H1 (cell line): ENCODE data around the gene IFT27. TPM values are rescaled to one million over a fixed set of nuclear protein-coding genes. Genes with fewer than 3 reads are reported as not detected.

Experiments used
- CTCF ChIA-PET: fragments of 300-600 bp; sonication (Branson Sonifier 250); formaldehyde crosslinking; loops from one replicate; lab custom pipeline; 2021; ENCODE audit not compliant: partially characterized antibody; lab: Charles Lee
- POLR2A ChIA-PET: fragments of 300-600 bp; sonication (Branson Sonifier 250); formaldehyde crosslinking; loops from one replicate; lab custom pipeline; 2021; ENCODE audit warnings: inconsistent platforms; ENCODE audit not compliant: partially characterized antibody; lab: Charles Lee
- DNase-seq, 2 experiments: peaks; one replicate each; pipeline versions ENCODE4 v3.0.0 to v3.0.0-alpha.2; 2010 to 2022; ENCODE audit warnings: low spot score in 2 of 2, low read depth in 1 of 2, mixed read lengths in 1 of 2
- FAIRE-seq: peaks from 2 replicates; lab custom pipeline; 2011; peaks lifted over from hg19 to GRCh38; lab: Jason Lieb, UNC
- H2AFZ ChIP-seq: 2 replicates; pipeline ENCODE4 v1.8.1; 2012; ENCODE audit warnings: low read length, inconsistent platforms
- H2AK5ac ChIP-seq: 2 replicates; pipeline ENCODE4 v1.6.1; 2013; ENCODE audit warnings: low read depth, low read length
- H2BK120ac ChIP-seq: replicated peaks from 2 replicates; pipeline ENCODE3; 2013; ENCODE audit warnings: low read depth, low read length, inconsistent platforms
- H2BK12ac ChIP-seq: 2 replicates; pipeline ENCODE4 v1.6.1; 2013; ENCODE audit warnings: low read depth, low read length
- H2BK15ac ChIP-seq: 2 replicates; pipeline ENCODE4 v1.6.1; 2013; ENCODE audit warnings: low read length
- H2BK20ac ChIP-seq: 2 replicates; pipeline ENCODE4 v1.6.1; 2013; ENCODE audit warnings: low read length
- H2BK5ac ChIP-seq: 2 replicates; pipeline ENCODE4 v1.6.1; 2013; ENCODE audit warnings: low read depth, low read length
- H3K14ac ChIP-seq: 2 replicates; pipeline ENCODE4 v1.6.1; 2013; ENCODE audit warnings: inconsistent platforms; ENCODE audit not compliant: insufficient read length
- H3K18ac ChIP-seq: 2 replicates; pipeline ENCODE4 v1.6.1; 2013; ENCODE audit warnings: low read length; ENCODE audit errors: extremely low read depth
- H3K23ac ChIP-seq: 2 replicates; pipeline ENCODE4 v1.6.1; 2013; ENCODE audit warnings: inconsistent platforms; ENCODE audit not compliant: insufficient read length
- H3K23me2 ChIP-seq: 2 replicates; pipeline ENCODE4 v1.6.1; 2013; ENCODE audit warnings: low read depth, low read length
- H3K27ac ChIP-seq: 2 replicates; pipeline ENCODE4 v1.6.1; 2011; ENCODE audit warnings: low read depth, low read length, inconsistent platforms
- H3K27me3 ChIP-seq, 4 experiments: replicated peaks in 1 of 4; 1 replicate in 1 of 4; 2 replicates in 3 of 4; pipeline versions ENCODE4 v1.6.1 to v1.8.1; 2011 to 2013; ENCODE audit warnings: low read length in 3 of 4, mild to moderate bottlenecking in 3 of 4, inconsistent platforms in 2 of 4, mixed read lengths in 2 of 4, moderate library complexity in 1 of 4; ENCODE audit not compliant: control insufficient read depth in 3 of 4, insufficient read depth in 3 of 4; ENCODE audit errors: extremely low read depth in 1 of 4
- H3K36me3 ChIP-seq, 4 experiments: 2 replicates each; pipeline versions ENCODE4 v1.6.1 to v1.8.1; 2011 to 2013; ENCODE audit warnings: mild to moderate bottlenecking in 4 of 4, low read length in 3 of 4, moderate library complexity in 2 of 4, control low read depth in 1 of 4, inconsistent platforms in 1 of 4; ENCODE audit not compliant: insufficient read depth in 4 of 4, control insufficient read depth in 2 of 4
- H3K4ac ChIP-seq: replicated peaks from 2 replicates; pipeline ENCODE3; 2013; ENCODE audit warnings: low read length, low read depth, mixed read lengths, inconsistent platforms; ENCODE audit not compliant: insufficient read length
- H3K4me1 ChIP-seq, 4 experiments: replicated peaks in 1 of 4; 1 replicate in 1 of 4; 2 replicates in 3 of 4; pipeline versions ENCODE4 v1.6.1 to v1.8.1; 2011 to 2013; ENCODE audit warnings: low read length in 3 of 4, inconsistent platforms in 2 of 4, mixed read lengths in 1 of 4; ENCODE audit not compliant: insufficient read depth in 4 of 4, control insufficient read depth in 3 of 4
- H3K4me2 ChIP-seq, 2 experiments: 2 replicates each; pipeline versions ENCODE4 v1.6.1 to v1.8.1; 2011 to 2013; ENCODE audit warnings: low read depth in 2 of 2, low read length in 2 of 2, control low read depth in 1 of 2, inconsistent platforms in 1 of 2, mild to moderate bottlenecking in 1 of 2; ENCODE audit not compliant: insufficient read depth in 1 of 2
- H3K4me3 ChIP-seq, 4 experiments: fragments of 200-600, 300-600 bp in 1 of 4; sonication (generic), shearing (Covaris generic), sonication (Bioruptor Twin) in 1 of 4; 2 replicates each; pipeline versions ENCODE4 v1.5.1 to v1.8.1; 2011 to 2016; ENCODE audit warnings: low read length in 4 of 4, low read depth in 3 of 4, control low read depth in 2 of 4, inconsistent platforms in 2 of 4, mild to moderate bottlenecking in 2 of 4, mixed read lengths in 1 of 4, moderate library complexity in 1 of 4; ENCODE audit not compliant: insufficient read depth in 2 of 4; ENCODE audit errors: extremely low read depth in 1 of 4
- H3K56ac ChIP-seq: replicated peaks from 2 replicates; pipeline ENCODE3; 2013; ENCODE audit warnings: low read depth, mild to moderate bottlenecking, mixed read lengths, low read length, inconsistent platforms; ENCODE audit not compliant: insufficient read length
- H3K79me1 ChIP-seq: 2 replicates; pipeline ENCODE4 v1.6.1; 2013; ENCODE audit warnings: low read depth, low read length, control low read depth
- H3K79me2 ChIP-seq, 2 experiments: 2 replicates each; pipeline versions ENCODE4 v1.6.1 to v1.8.1; 2012 to 2013; ENCODE audit warnings: low read length in 2 of 2, mild to moderate bottlenecking in 2 of 2, inconsistent platforms in 1 of 2; ENCODE audit not compliant: insufficient read depth in 2 of 2, control insufficient read depth in 1 of 2
- H3K9ac ChIP-seq, 4 experiments: replicated peaks in 1 of 4; 1 replicate in 1 of 4; 2 replicates in 3 of 4; pipeline versions ENCODE4 v1.6.1 to v1.8.1; 2011 to 2013; ENCODE audit warnings: low read depth in 3 of 4, low read length in 3 of 4, control low read depth in 2 of 4, mild to moderate bottlenecking in 2 of 4, moderate library complexity in 2 of 4, inconsistent platforms in 1 of 4; ENCODE audit errors: extremely low read depth in 1 of 4
- H3K9me3 ChIP-seq, 2 experiments: 2 replicates each; pipeline versions ENCODE4 v1.6.1 to v1.8.1; 2012 to 2013; ENCODE audit warnings: mild to moderate bottlenecking in 2 of 2, moderate library complexity in 2 of 2, control low read depth in 1 of 2, inconsistent platforms in 1 of 2, low read depth in 1 of 2, low read length in 1 of 2, mixed read lengths in 1 of 2; ENCODE audit not compliant: insufficient read depth in 2 of 2
- H4K20me1 ChIP-seq, 2 experiments: replicated peaks in 1 of 2; 2 replicates each; pipeline versions ENCODE3 to v1.8.1; 2011 to 2013; ENCODE audit warnings: inconsistent platforms in 2 of 2, low read length in 2 of 2, mild to moderate bottlenecking in 1 of 2; ENCODE audit not compliant: insufficient read depth in 2 of 2, control insufficient read depth in 1 of 2
- H4K5ac ChIP-seq: 2 replicates; pipeline ENCODE4 v1.6.1; 2013; ENCODE audit warnings: low read length, low read depth, mixed read lengths, inconsistent platforms; ENCODE audit not compliant: insufficient read length
- H4K8ac ChIP-seq: 2 replicates; pipeline ENCODE4 v1.8.0; 2013; ENCODE audit warnings: mild to moderate bottlenecking, moderate library complexity, low read length, inconsistent platforms; ENCODE audit not compliant: insufficient read depth; ENCODE audit errors: extremely low read depth
- H4K91ac ChIP-seq: replicated peaks from 2 replicates; pipeline ENCODE3; 2013; ENCODE audit warnings: low read length, mixed read lengths, inconsistent platforms; ENCODE audit not compliant: insufficient read length
- BACH1 ChIP-seq: IDR thresholded peaks from 2 replicates; pipeline ENCODE4 v1.6.1; 2012; ENCODE audit warnings: low read length, improper control_type of control experiment
- CBX5 ChIP-seq: fragments of 300-800, 300-1000 bp; sonication (generic); IDR thresholded peaks from 2 replicates; pipeline ENCODE4 v1.7.1; 2016; ENCODE audit warnings: antibody characterized with exemption, low read length, low read depth
- CEBPB ChIP-seq: IDR thresholded peaks from 2 replicates; pipeline ENCODE4 v1.6.1; 2012; ENCODE audit warnings: low read depth, low read length
- GABPA ChIP-seq: IDR thresholded peaks from 2 replicates; pipeline ENCODE4 v1.6.1; 2011; ENCODE audit warnings: mild to moderate bottlenecking, low read length, moderate library complexity, borderline replicate concordance; ENCODE audit not compliant: insufficient read depth
- KDM1A ChIP-seq: fragments of 200-600, 300-600 bp; sonication (generic); IDR thresholded peaks from 2 replicates; pipeline ENCODE4 v1.7.1; 2016; ENCODE audit warnings: mild to moderate bottlenecking, low read length, borderline replicate concordance
- RAD21 ChIP-seq, 2 experiments: IDR thresholded peaks in 1 of 2; conservative IDR thresholded peaks in 1 of 2; 2 replicates each; pipeline ENCODE4 v1.6.1; 2011; ENCODE audit warnings: low read depth in 2 of 2, low read length in 2 of 2, improper control_type of control experiment in 1 of 2, inconsistent platforms in 1 of 2, mild to moderate bottlenecking in 1 of 2, moderate library complexity in 1 of 2
- TEAD4 ChIP-seq: IDR thresholded peaks from 2 replicates; pipeline ENCODE4 v1.6.1; 2012; ENCODE audit warnings: low read depth, low read length, inconsistent platforms, mixed read lengths
- WGBS, 2 experiments: shearing (Covaris generic) in 1 of 2; methylation state at CpG; one replicate each; pipeline versions ENCODE4 v1.1.6 to v1.1.7; 2013 to 2015; ENCODE audit warnings: low lambda C conversion rate in 2 of 2, mixed read lengths in 2 of 2, inconsistent platforms in 1 of 2, low coverage in 1 of 2, missing lambda C conversion rate in 1 of 2; ENCODE audit not compliant: insufficient replicate concordance in 2 of 2, insufficient coverage in 1 of 2, insufficient read length in 1 of 2; ENCODE audit errors: extremely low coverage in 1 of 2, missing lambda C conversion rate in 1 of 2; 5-methylcytosine and 5-hydroxymethylcytosine counted together
- polyA plus RNA-seq, 7 experiments: library from polyadenylated mRNA; depleted of rRNA in 3 of 7; stranded (reverse) in 5 of 7; unstranded in 2 of 7; fragments of >200 nt in 5 of 7; fragments of 200-250 nt in 2 of 7; gene quantifications; 1 replicate in 5 of 7; 2 replicates in 1 of 7; 4 replicates in 1 of 7; pipeline versions ENCODE4 v1.2.1 to v1.2.3, GENCODE V29; 2011 to 2013; ENCODE audit warnings: missing spikeins in 2 of 7, mixed read lengths in 2 of 7
- total RNA-seq: library from RNA; stranded (reverse); fragmentation: NEBNext Ultra II Directional; extraction: Animal tissue kit (Norgen Biotek cat#: 25700); gene quantifications from 2 replicates; pipeline ENCODE4 v1.2.1, GENCODE V29; 2021
- TF ChIP-seq, protein P1 (sequence below), 3 experiments: IDR thresholded peaks; 1 replicate in 2 of 3; 2 replicates in 1 of 3; pipeline versions ENCODE4 v1.5.1 to v1.6.1; 2011; ENCODE audit warnings: low read length in 3 of 3, mild to moderate bottlenecking in 3 of 3, inconsistent platforms in 2 of 3, low read depth in 1 of 3, moderate library complexity in 1 of 3; ENCODE audit not compliant: insufficient read depth in 1 of 3; ENCODE audit errors: control extremely low read depth in 1 of 3
- TF ChIP-seq, protein P2 (sequence below): IDR thresholded peaks from 2 replicates; pipeline ENCODE4 v1.6.1; 2011; ENCODE audit warnings: low read length, improper control_type of control experiment

Gene IFT27
- total and polyA plus RNA-seq, 2 of the 8 experiments (the other 6 are each of a cell fraction or from before 2014, with no cell fraction given): 36.4 to 46.2 TPM

DNA sequence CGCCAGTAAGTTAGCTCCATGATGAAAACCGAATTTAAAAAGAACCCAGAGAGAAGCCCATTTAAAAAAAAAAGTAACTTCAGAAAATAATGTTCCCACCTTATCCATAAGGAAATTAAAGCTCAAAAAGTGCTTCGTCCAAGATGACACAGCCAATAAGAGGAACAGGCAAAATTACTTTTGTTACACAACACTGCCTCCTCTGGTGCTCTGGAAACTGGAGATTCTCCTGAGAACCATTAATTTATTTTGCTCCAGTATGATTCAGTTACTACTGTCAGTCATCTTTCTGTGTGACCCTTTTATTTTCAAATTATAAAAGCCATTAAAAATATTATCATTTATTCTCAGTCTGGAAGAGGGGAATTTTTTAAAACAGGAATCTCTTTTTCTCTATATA lies 2.0 kb downstream of the IFT27 start:
- no peak overlapping the region for H3K9ac ChIP-seq
- H2BK20ac ChIP-seq: no peak overlapping the region
- H3K4me1 ChIP-seq: peaks cover 0 to 4% (median 4%) of the 10 kb centered on the region in 4 experiments; a peak in 6 of 7 replicates
- TF ChIP-seq, protein P1, sequence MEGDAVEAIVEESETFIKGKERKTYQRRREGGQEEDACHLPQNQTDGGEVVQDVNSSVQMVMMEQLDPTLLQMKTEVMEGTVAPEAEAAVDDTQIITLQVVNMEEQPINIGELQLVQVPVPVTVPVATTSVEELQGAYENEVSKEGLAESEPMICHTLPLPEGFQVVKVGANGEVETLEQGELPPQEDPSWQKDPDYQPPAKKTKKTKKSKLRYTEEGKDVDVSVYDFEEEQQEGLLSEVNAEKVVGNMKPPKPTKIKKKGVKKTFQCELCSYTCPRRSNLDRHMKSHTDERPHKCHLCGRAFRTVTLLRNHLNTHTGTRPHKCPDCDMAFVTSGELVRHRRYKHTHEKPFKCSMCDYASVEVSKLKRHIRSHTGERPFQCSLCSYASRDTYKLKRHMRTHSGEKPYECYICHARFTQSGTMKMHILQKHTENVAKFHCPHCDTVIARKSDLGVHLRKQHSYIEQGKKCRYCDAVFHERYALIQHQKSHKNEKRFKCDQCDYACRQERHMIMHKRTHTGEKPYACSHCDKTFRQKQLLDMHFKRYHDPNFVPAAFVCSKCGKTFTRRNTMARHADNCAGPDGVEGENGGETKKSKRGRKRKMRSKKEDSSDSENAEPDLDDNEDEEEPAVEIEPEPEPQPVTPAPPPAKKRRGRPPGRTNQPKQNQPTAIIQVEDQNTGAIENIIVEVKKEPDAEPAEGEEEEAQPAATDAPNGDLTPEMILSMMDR (IDR thresholded peaks at IDR 0.05; ENCODE audit: control extremely low read depth in 1 of 3, insufficient read depth in 1 of 3, low read depth in 1 of 3, low read length in 3 of 3): peak in 2 of 3 experiments; percentile 39 to 52; a peak in 2 of 4 replicates
- TF ChIP-seq, protein P2, sequence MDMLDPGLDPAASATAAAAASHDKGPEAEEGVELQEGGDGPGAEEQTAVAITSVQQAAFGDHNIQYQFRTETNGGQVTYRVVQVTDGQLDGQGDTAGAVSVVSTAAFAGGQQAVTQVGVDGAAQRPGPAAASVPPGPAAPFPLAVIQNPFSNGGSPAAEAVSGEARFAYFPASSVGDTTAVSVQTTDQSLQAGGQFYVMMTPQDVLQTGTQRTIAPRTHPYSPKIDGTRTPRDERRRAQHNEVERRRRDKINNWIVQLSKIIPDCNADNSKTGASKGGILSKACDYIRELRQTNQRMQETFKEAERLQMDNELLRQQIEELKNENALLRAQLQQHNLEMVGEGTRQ: no peak
- no peak for TF ChIP-seq TEAD4
- TF ChIP-seq CEBPB: no peak
- peak; percentile 58 to 65 for TF ChIP-seq RAD21 (IDR thresholded peaks at IDR 0.05 in 1 of 2, conservative IDR thresholded peaks at IDR 0.05 in 1 of 2; ENCODE audit: low read depth in 2 of 2, low read length in 2 of 2)
- peak; percentile 81 for TF ChIP-seq BACH1
- TF ChIP-seq GABPA: no peak
- no peak for TF ChIP-seq KDM1A
- no peak for TF ChIP-seq CBX5
- no peaks in the 10 kb centered on the region; the same call in 1 of the 2 replicates for H3K79me1 ChIP-seq
- H3K4me2 ChIP-seq: no peak overlapping the region
- DNase-seq (no peak), FAIRE-seq (no peak)
- no peak overlapping the region for H3K18ac ChIP-seq
- no peak overlapping the region for H3K4ac ChIP-seq
- H2BK120ac ChIP-seq: no peak overlapping the region
- no peak overlapping the region for H3K4me3 ChIP-seq
- H3K14ac ChIP-seq: no peak overlapping the region
- H4K91ac ChIP-seq: no peak overlapping the region
- no peaks in the 10 kb centered on the region for H3K36me3 ChIP-seq
- no peak overlapping the region for H2AFZ ChIP-seq
- no peak overlapping the region for H4K5ac ChIP-seq
- no peak overlapping the region for H4K8ac ChIP-seq
- no peak overlapping the region for H3K23ac ChIP-seq
- POLR2A ChIA-PET: interaction anchor here (0.6 to 1.4 kb wide), 3 partner anchors 13 to 64 kb away, joined by 3 to 5 read pairs (median 3); no protein-coding TSS in a partner anchor
- H2BK15ac ChIP-seq: no peak overlapping the region
- no peak overlapping the region for H2BK5ac ChIP-seq
- H3K27ac ChIP-seq: no peak overlapping the region
- no peak overlapping the region for H2BK12ac ChIP-seq
- 83% methylated on average over 3 of the region's 3 CpGs; no CpG with 5 or more reads in 1 of the 2 experiments for WGBS, 2 experiments
- H3K56ac ChIP-seq: no peak overlapping the region
- H3K9me3 ChIP-seq: peaks cover 3 to 9% of the 10 kb centered on the region in 2 experiments; a peak in 3 of 4 replicates
- CTCF ChIA-PET: interaction anchor here (0.6 to 2.3 kb wide), 25 partner anchors 8 to 881 kb away, joined by 3 to 20 read pairs (median 4); no protein-coding TSS in a partner anchor
- peaks cover 4 to 5% of the 10 kb centered on the region in 2 experiments for H4K20me1 ChIP-seq
- H3K79me2 ChIP-seq: peaks cover 0 to 6% of the 10 kb centered on the region in 2 experiments; a peak in 2 of 4 replicates
- no peak overlapping the region for H2AK5ac ChIP-seq
- H3K23me2 ChIP-seq: peaks cover 6% of the 10 kb centered on the region; the same call in 1 of the 2 replicates
- peaks cover 0 to 10% (median 7%) of the 10 kb centered on the region in 4 experiments; a peak in 4 of 7 replicates for H3K27me3 ChIP-seq
